HepG2 (cell line): ENCODE data around the gene APBA1. TPM values are rescaled to one million over a fixed set of nuclear protein-coding genes. Genes with fewer than 3 reads are reported as not detected.

Experiments
- ATAC-seq: fragments of 200-7000 bp; cut with Tn5 transposase; 3 replicates; pipeline ENCODE4 v1.9.1; 2020; ENCODE audit warnings: mild to moderate bottlenecking, moderate library complexity
- BruUV-seq: library from RNA; stranded (reverse); fragments of 400-500 nt; replicated peaks from 2 replicates; lab custom pipeline; 2021; lab: Mats Ljungman, UMichigan
- CTCF ChIA-PET: fragments of 300-600 bp; formaldehyde crosslinking; extraction: SDS; loops from one replicate; lab custom pipeline; 2021; ENCODE audit warnings: low total read pairs, inconsistent platforms, low intra/inter-chr PET ratio; lab: Yijun Ruan, JAX
- POLR2A ChIA-PET: fragments of 350-600 bp; sonication (Branson Sonifier 250); formaldehyde crosslinking; loops from one replicate; lab custom pipeline; 2020; ENCODE audit warnings: antibody characterized with exemption, inconsistent platforms; lab: Yijun Ruan, JAX
- DNase-seq: peaks from one replicate; pipeline ENCODE4 v3.0.0-alpha.2; 2015; ENCODE audit warnings: low spot score
- FAIRE-seq: peaks from 3 replicates; lab custom pipeline; 2011; peaks lifted over from hg19 to GRCh38; lab: Jason Lieb, UNC
- H2AFZ ChIP-seq: one replicate; pipeline ENCODE4 v1.6.1; 2011; ENCODE audit warnings: low read length, inconsistent platforms
- H3K27ac ChIP-seq: fragments of 300-600 bp; 3 replicates; pipeline ENCODE4 v1.8.0; 2011; ENCODE audit warnings: mixed run types, mild to moderate bottlenecking, mixed read lengths, low read length, inconsistent platforms; ENCODE audit not compliant: insufficient read depth; ENCODE audit errors: extremely low read length
- H3K27me3 ChIP-seq, 2 experiments: fragments of 200-600 bp in 1 of 2; 2 replicates in 1 of 2; 3 replicates in 1 of 2; pipeline versions ENCODE4 v1.6.0 to v1.8.0; 2011; ENCODE audit warnings: low read length in 2 of 2, mild to moderate bottlenecking in 2 of 2, moderate library complexity in 2 of 2, inconsistent platforms in 1 of 2; ENCODE audit not compliant: insufficient read depth in 2 of 2, control insufficient read depth in 1 of 2
- H3K36me3 ChIP-seq, 2 experiments: fragments of 200-600 bp in 1 of 2; replicated peaks in 1 of 2; 2 replicates in 1 of 2; 3 replicates in 1 of 2; pipeline versions ENCODE4 v1.5.1 to v1.8.0; 2011; ENCODE audit warnings: low read length in 2 of 2, inconsistent platforms in 1 of 2; ENCODE audit not compliant: insufficient read depth in 2 of 2, control insufficient read depth in 1 of 2
- H3K4me1 ChIP-seq: 2 replicates; pipeline ENCODE4 v1.5.1; 2012; ENCODE audit warnings: low read length, inconsistent platforms; ENCODE audit not compliant: insufficient read depth
- H3K4me2 ChIP-seq: 2 replicates; pipeline ENCODE4 v1.6.0; 2011; ENCODE audit warnings: low read depth, low read length, inconsistent platforms
- H3K4me3 ChIP-seq, 3 experiments: fragments of 200-600 bp in 1 of 3; sonication (generic), shearing (Covaris generic) in 1 of 3; replicated peaks in 1 of 3; 2 replicates each; pipeline ENCODE4 v1.5.1; 2011 to 2016; ENCODE audit warnings: low read length in 3 of 3, inconsistent platforms in 2 of 3, low read depth in 2 of 3, mild to moderate bottlenecking in 2 of 3, control low read depth in 1 of 3, mixed read lengths in 1 of 3; ENCODE audit not compliant: insufficient read depth in 1 of 3
- H3K79me2 ChIP-seq: one replicate; pipeline ENCODE4 v1.6.1; 2011; ENCODE audit warnings: low read length, inconsistent platforms; ENCODE audit not compliant: insufficient read depth
- H3K9ac ChIP-seq: 2 replicates; pipeline ENCODE4 v1.6.0; 2011; ENCODE audit warnings: mild to moderate bottlenecking, low read depth, low read length, inconsistent platforms; ENCODE audit not compliant: insufficient read depth
- H3K9me3 ChIP-seq: 2 replicates; pipeline ENCODE4 v1.5.1; 2012; ENCODE audit warnings: mild to moderate bottlenecking, low read length
- H4K20me1 ChIP-seq: 2 replicates; pipeline ENCODE4 v1.6.0; 2011; ENCODE audit warnings: inconsistent platforms, mild to moderate bottlenecking, low read length, moderate library complexity; ENCODE audit not compliant: insufficient read depth
- HHEX ChIP-seq: IDR thresholded peaks from 2 replicates; pipeline ENCODE4 v1.6.1; 2016; ENCODE audit warnings: control low read depth
- KLF9 ChIP-seq: IDR thresholded peaks from 2 replicates; pipeline ENCODE4 v1.6.1; 2016; ENCODE audit warnings: low read depth
- MAFF ChIP-seq: IDR thresholded peaks from 2 replicates; pipeline ENCODE4 v1.6.1; 2011; ENCODE audit warnings: low read depth, low read length, improper control_type of control experiment
- MAFK ChIP-seq, 2 experiments: IDR thresholded peaks in 1 of 2; conservative IDR thresholded peaks in 1 of 2; 2 replicates each; pipeline ENCODE4 v1.6.1; 2011; ENCODE audit warnings: improper control_type of control experiment in 2 of 2, low read length in 2 of 2
- RELA ChIP-seq: sonication (generic); formaldehyde crosslinking; IDR thresholded peaks from 2 replicates; pipeline ENCODE4 v1.4.0; 2020; ENCODE audit warnings: missing genetic modification reagents
- SRSF1 ChIP-seq: fragments of 200-400 bp; formaldehyde crosslinking; optimal IDR thresholded peaks from 2 replicates; pipeline ENCODE3; 2017; ENCODE audit warnings: mild to moderate bottlenecking, low read depth, low read length, moderate library complexity
- ZBTB42 ChIP-seq: sonication (generic); formaldehyde crosslinking; IDR thresholded peaks from 2 replicates; pipeline ENCODE4 v1.5.0; 2020; ENCODE audit warnings: mild to moderate bottlenecking, missing genetic modification reagents
- WGBS: methylation state at CpG from one replicate; pipeline ENCODE4 v1.1.6; 2017; ENCODE audit warnings: low lambda C conversion rate; 5-methylcytosine and 5-hydroxymethylcytosine counted together
- in situ Hi-C: cut with HindIII; loops from 2 replicates; pipeline ENCODE4 v1.10.0; 2017; ENCODE audit warnings: low pct_unique_long_range_greater_than_20kb; ENCODE audit not compliant: extremely low pct_ligation_motif_present
- intact Hi-C: fragments of 100-400 bp; cut with micrococcal nuclease; formaldehyde crosslinking; loops from one replicate; pipeline ENCODE4 v1.10.0; 2022; ENCODE audit not compliant: unreplicated experiment
- polyA plus RNA-seq, 8 experiments: library from polyadenylated mRNA; depleted of rRNA in 3 of 8; stranded (reverse) in 7 of 8; unstranded in 1 of 8; fragments of >200 nt; fragmentation: Illumina TruSeq in 4 of 8; extraction: Trizol in 4 of 8; gene quantifications; 2 replicates each; pipeline versions ENCODE4 v1.2.1 to v1.2.3, GENCODE V29; 2011 to 2016; ENCODE audit warnings: low read depth in 4 of 8, missing spikeins in 1 of 8, mixed read lengths in 1 of 8; ENCODE audit not compliant: insufficient read depth in 1 of 8
- total RNA-seq, 5 experiments: library from RNA; depleted of rRNA; stranded (reverse); fragments of >200 nt; fragmentation: Illumina TruSeq; extraction: Trizol; gene quantifications; 2 replicates each; pipeline ENCODE4 v1.2.3, GENCODE V29; 2016; ENCODE audit warnings: low read depth in 1 of 5
- TF ChIP-seq, protein P1 (sequence below): sonication (generic); formaldehyde crosslinking; IDR thresholded peaks from 2 replicates; pipeline ENCODE4 v1.4.0; 2020; ENCODE audit warnings: missing genetic modification reagents

APBA1 gene
- total and polyA plus RNA-seq, 2 of the 13 experiments (the other 11 are each of a cell fraction or from before 2014, with no cell fraction given): 0.15 TPM; not detected in 1

DNA sequence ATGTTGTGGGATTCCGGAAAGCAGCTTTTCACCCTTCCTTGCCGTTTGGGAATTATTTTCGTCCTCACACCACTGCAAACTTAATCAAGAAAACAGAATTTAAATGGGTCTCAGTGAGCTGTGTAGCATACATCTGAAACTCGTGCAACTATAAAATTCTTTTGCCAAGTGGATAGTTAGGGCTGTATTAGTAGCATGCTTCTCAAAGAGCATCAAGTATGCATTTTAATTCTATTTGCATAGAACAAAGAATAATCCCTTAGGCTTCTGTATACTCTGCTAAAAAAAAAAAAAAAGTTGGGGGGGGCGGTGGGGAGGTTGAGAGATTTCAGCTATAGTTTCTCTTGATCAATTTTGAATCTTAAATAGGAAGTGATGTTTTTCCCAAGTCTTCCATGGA is 11.8 kb upstream of the APBA1 start:
- Histone ChIP-seq H3K27ac (no peak overlapping the region), H3K4me3 (no peak overlapping the region), H3K9ac (no peak overlapping the region), H3K9me3 (no peaks in the 10 kb centered on the region), H3K27me3 (no peaks in the 10 kb centered on the region), H3K79me2 (no peaks in the 10 kb centered on the region), H3K4me1 (no peaks in the 10 kb centered on the region), H3K36me3 (no peaks in the 10 kb centered on the region), H2AFZ (no peak overlapping the region), H4K20me1 (no peaks in the 10 kb centered on the region), H3K4me2 (no peak overlapping the region)
- CTCF ChIA-PET: no interaction called here
- TF ChIP-seq RELA (CRISPR knock-in tag): no peak
- TF ChIP-seq ZBTB42 (CRISPR knock-in tag): no peak
- no peak for TF ChIP-seq SRSF1
- no peak for TF ChIP-seq HHEX (CRISPR knock-in tag)
- TF ChIP-seq, protein P1, sequence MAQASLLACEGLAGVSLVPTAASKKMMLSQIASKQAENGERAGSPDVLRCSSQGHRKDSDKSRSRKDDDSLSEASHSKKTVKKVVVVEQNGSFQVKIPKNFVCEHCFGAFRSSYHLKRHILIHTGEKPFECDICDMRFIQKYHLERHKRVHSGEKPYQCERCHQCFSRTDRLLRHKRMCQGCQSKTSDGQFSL (CRISPR knock-in tag): no peak
- BruUV-seq: no TSS peak
- DNase-seq: no peak
- ATAC-seq: no peak
- no peak for FAIRE-seq
- POLR2A ChIA-PET: no interaction called here
- in situ Hi-C loops: no loop called here
- intact Hi-C loops: no loop called here
- WGBS: 8% methylated on average over 5 of the region's 5 CpGs

DNA sequence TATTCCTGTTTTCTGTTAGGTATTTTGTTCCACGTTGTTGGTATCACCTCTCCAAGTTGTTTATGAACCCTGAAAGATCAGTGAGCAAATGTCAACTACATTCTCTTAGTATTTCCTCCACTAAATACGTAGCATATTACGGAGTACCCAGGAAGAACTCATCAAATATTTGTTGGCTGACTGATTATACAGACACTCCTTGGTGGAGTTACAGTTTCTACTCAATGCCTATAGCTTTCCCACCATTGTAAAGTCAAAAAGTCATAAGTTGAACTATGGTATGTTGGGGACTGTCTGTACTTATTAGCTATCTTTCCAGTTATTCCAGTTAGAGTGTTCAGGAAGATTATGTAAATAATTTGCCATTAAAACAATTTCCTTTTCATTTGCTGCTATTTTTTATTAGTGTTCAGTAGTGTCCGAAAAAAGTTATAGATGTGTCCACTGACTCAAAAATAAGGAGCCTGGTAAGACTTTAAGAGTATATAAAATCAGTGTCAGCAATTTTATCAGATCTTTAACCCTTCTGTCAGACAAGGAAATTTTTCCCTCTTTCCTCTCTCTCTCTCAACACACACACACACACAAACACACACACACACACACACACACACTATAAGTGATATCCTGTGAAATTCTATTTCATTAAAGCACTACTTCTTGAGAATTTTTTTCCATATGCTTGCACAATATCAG is 6.8 kb upstream of the APBA1 start:
- H3K27ac ChIP-seq: no peak overlapping the region
- H3K79me2 ChIP-seq: no peaks in the 10 kb centered on the region
- intact Hi-C loops: loop anchor here (10.0 kb wide), 1 partner anchor 146 kb away; the partner anchor contains the start of gene CFAP95
- no peak for ATAC-seq
- no peak overlapping the region for H3K4me2 ChIP-seq
- no TSS peak for BruUV-seq
- no peaks in the 10 kb centered on the region for H3K9me3 ChIP-seq
- POLR2A ChIA-PET: no interaction called here
- no peak overlapping the region for H2AFZ ChIP-seq
- H3K36me3 ChIP-seq: no peaks in the 10 kb centered on the region
- H3K4me1 ChIP-seq: no peaks in the 10 kb centered on the region
- CTCF ChIA-PET: no interaction called here
- no peak for DNase-seq
- TF ChIP-seq KLF9 (CRISPR knock-in tag) (no peak), MAFK (conservative IDR thresholded peaks at IDR 0.05 in 1 of 2, IDR thresholded peaks at IDR 0.05 in 1 of 2; ENCODE audit: low read length in 2 of 2) (peak; percentile 64 to 86), MAFF (peak; percentile 76)
- TF ChIP-seq, all 625 proteins: peak for 2
- in situ Hi-C loops: loop anchor here (10.0 kb wide), 1 partner anchor 196 kb away; no protein-coding TSS in a partner anchor
- no peaks in the 10 kb centered on the region for H4K20me1 ChIP-seq
- WGBS: 21% methylated on average over 4 of the region's 4 CpGs
- no peak overlapping the region for H3K4me3 ChIP-seq
- H3K27me3 ChIP-seq: peaks cover 0 to 5% of the 10 kb centered on the region in 2 experiments; a peak in 1 of 5 replicates
- no peak for FAIRE-seq
- no peak overlapping the region for H3K9ac ChIP-seq
